ENCODE measurements around the gene UGT2B17.

The UGT2B17 gene

DNA sequence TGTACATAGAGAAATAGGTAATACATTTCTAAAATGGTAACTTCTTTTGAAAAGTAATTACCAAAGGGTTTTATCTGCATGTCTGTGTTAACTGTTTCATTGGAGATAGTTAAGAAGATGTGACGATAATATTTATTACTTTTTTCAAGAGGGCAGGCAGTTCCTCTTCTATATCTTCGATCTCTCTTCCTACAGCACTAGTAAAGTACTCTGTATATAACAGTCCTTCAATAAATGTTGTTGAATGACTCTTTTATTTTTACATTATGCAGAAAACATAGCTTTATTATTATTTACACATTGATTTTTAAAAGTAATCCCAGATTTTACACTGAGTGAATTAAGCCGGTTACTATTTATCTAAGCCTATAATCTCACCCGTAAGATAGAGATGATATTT, 77.1 kb downstream of the UGT2B17 start:
- H3K27ac ChIP-seq = peak overlapping the region; percentile 54
- TF ChIP-seq, protein P1, sequence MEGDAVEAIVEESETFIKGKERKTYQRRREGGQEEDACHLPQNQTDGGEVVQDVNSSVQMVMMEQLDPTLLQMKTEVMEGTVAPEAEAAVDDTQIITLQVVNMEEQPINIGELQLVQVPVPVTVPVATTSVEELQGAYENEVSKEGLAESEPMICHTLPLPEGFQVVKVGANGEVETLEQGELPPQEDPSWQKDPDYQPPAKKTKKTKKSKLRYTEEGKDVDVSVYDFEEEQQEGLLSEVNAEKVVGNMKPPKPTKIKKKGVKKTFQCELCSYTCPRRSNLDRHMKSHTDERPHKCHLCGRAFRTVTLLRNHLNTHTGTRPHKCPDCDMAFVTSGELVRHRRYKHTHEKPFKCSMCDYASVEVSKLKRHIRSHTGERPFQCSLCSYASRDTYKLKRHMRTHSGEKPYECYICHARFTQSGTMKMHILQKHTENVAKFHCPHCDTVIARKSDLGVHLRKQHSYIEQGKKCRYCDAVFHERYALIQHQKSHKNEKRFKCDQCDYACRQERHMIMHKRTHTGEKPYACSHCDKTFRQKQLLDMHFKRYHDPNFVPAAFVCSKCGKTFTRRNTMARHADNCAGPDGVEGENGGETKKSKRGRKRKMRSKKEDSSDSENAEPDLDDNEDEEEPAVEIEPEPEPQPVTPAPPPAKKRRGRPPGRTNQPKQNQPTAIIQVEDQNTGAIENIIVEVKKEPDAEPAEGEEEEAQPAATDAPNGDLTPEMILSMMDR (conservative IDR thresholded peaks at IDR 0.05) = no peak

DNA sequence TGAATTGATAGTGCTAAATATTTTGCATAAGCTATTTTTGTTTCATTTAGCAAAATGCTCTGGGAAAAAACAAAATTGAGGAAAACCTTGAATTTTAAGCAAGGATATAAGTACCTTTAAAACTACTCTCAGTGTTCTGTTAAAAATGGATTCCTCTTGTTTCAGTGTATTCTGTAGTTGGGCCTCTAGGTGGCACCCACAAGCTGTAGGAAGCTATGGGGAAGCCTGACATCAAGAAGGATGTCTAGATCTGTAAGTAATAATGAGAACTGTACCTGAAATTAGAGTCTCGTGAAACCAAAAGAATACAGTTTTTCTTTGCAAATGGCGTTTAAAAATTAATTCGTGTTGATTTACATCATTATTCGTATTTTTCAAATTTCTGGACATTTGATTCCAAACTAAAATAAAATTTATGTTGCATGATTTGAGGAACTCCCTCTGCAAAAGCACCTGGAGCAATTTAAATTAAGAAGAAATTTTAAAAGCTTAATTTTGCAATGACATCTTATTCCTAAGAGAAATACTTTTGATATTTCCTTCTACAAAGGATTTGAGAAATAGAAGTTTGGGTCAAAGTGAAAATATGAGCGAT, 77.6 kb downstream of the UGT2B17 start:
- TF ChIP-seq, protein P1 (conservative IDR thresholded peaks at IDR 0.05) = peak; percentile 98
- H3K27ac ChIP-seq = peak overlapping the region; percentile 54

DNA sequence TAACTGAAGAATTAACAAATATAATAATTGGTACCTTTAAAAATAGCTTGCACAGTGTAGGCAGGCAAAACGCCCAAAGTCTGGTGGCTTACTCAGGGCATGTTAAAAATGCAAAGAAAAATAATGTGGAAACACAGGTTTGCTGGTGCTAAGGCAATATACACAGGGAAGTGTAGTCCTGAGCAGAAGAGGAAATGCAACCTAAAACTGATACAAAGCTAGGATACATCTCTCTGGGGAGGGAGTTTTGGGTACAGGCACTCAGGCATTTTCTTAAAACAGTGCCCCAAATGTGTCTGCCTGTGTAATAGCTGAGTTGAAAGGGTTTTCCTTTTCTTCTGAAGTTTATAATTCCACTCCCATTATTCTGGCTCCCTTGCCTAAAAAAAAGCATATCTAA, 81.4 kb downstream of the UGT2B17 start:
- H3K27ac ChIP-seq = no peak overlapping the region
- TF ChIP-seq, protein P1 (conservative IDR thresholded peaks at IDR 0.05) = no peak

DNA sequence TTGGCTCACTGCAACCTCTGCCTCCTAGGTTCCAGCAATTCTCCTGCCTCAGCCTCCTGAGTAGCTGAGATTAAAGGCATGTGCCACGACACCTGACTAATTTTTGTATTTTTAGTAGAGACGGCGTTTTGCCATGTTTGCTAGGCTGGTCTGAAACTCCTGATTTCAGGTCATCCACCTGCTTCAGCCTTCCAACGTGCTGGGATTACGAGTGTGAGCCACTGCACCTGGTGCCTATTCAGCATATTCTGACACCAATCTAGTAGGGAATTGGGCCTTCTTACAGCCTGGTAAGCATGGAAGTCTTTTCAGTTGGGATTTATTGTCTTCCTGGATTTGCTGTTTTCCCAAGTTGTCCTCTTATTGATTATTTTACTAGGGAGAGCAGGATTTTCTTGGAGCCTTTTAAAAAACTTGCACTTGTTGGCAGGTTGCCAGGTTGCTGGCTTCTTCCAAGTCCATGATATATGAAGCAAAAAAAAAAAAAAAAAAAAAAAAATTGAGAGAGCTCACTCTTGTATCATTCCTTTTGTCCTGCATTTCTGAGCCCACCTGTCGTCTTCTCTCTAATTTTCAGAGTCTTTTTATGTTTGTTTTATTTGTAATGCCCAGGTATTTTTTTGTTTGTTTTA, 85.2 kb downstream of the UGT2B17 start:
- TF ChIP-seq, protein P1 (conservative IDR thresholded peaks at IDR 0.05) = no peak
- no peak overlapping the region for H3K27ac ChIP-seq

DNA sequence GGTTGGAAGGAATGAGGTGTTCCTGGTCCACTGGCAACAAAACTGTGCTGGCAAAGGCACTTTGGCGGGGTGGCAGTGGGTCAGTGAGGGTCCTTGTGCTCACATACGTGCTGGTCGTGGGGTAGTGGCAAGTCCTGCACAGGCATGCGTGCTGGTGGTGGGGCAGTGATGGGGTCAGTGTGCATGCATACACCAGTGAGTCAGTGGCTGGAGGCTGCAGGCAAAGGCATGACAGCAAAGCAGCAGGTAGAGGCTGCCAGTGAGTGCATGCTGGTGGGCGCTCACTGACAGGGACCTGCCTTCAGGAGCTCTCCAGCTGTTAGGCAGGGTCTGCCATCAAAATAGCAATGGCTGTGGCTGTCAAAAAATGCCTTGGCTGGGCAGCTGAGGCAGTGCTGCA, 86.8 kb downstream of the UGT2B17 start:
- no peak overlapping the region for H3K27ac ChIP-seq
- TF ChIP-seq, protein P1 (conservative IDR thresholded peaks at IDR 0.05) = no peak
